H9 (cell line): ENCODE data around the gene ROR1. TPM values are rescaled to one million over a fixed set of nuclear protein-coding genes. Genes with fewer than 3 reads are reported as not detected.

ENCODE experiments used
- DNase-seq: peaks from one replicate; pipeline ENCODE4 v3.0.0-alpha.2; 2017
- H2AFZ ChIP-seq: one replicate; pipeline ENCODE4 v1.6.1; 2013; ENCODE audit warnings: mild to moderate bottlenecking, low read length, control low read depth, moderate library complexity
- H2AK5ac ChIP-seq: 2 replicates; pipeline ENCODE4 v1.6.1; 2013; ENCODE audit warnings: low read length, control low read depth, mixed read lengths; ENCODE audit not compliant: insufficient read length
- H2BK120ac ChIP-seq: one replicate; pipeline ENCODE4 v1.6.1; 2013; ENCODE audit warnings: low read depth, mild to moderate bottlenecking, low read length, control low read depth, inconsistent platforms; ENCODE audit not compliant: poor library complexity, severe bottlenecking
- H2BK12ac ChIP-seq: 2 replicates; pipeline ENCODE4 v1.6.1; 2013; ENCODE audit warnings: low read length, control low read depth, mixed read lengths, low read depth; ENCODE audit not compliant: insufficient read length
- H2BK15ac ChIP-seq: 2 replicates; pipeline ENCODE4 v1.6.1; 2013; ENCODE audit warnings: low read depth, low read length, control low read depth
- H2BK20ac ChIP-seq: one replicate; pipeline ENCODE4 v1.6.1; 2013; ENCODE audit warnings: low read depth, mild to moderate bottlenecking, low read length, control low read depth, inconsistent platforms; ENCODE audit not compliant: poor library complexity, severe bottlenecking
- H2BK5ac ChIP-seq: 2 replicates; pipeline ENCODE4 v1.6.1; 2013; ENCODE audit warnings: low read length, control low read depth, mixed read lengths; ENCODE audit not compliant: insufficient read length
- H3K14ac ChIP-seq: 2 replicates; pipeline ENCODE4 v1.6.1; 2013; ENCODE audit warnings: low read length, control low read depth; ENCODE audit not compliant: insufficient read depth
- H3K18ac ChIP-seq: 2 replicates; pipeline ENCODE4 v1.6.1; 2013; ENCODE audit warnings: low read depth, mild to moderate bottlenecking, mixed read lengths, low read length, control low read depth; ENCODE audit not compliant: insufficient read length
- H3K23ac ChIP-seq: 2 replicates; pipeline ENCODE4 v1.6.1; 2013; ENCODE audit warnings: low read length, control low read depth, mixed read lengths, low read depth; ENCODE audit not compliant: insufficient read length
- H3K23me2 ChIP-seq: 2 replicates; pipeline ENCODE4 v1.6.1; 2013; ENCODE audit warnings: low read depth, mild to moderate bottlenecking, mixed read lengths, low read length, control low read depth; ENCODE audit not compliant: insufficient read length, poor library complexity, severe bottlenecking
- H3K27ac ChIP-seq: 2 replicates; pipeline ENCODE4 v1.5.1; 2013; ENCODE audit warnings: low read length, control low read depth, mixed read lengths, low read depth; ENCODE audit not compliant: insufficient read length
- H3K27me3 ChIP-seq: 2 replicates; pipeline ENCODE4 v1.6.1; 2013; ENCODE audit warnings: low read length, control low read depth, inconsistent platforms; ENCODE audit not compliant: insufficient read depth
- H3K4ac ChIP-seq: 2 replicates; pipeline ENCODE4 v1.6.1; 2013; ENCODE audit warnings: low read depth, mild to moderate bottlenecking, control low read depth, inconsistent platforms, low read length, moderate library complexity
- H3K4me1 ChIP-seq: 2 replicates; pipeline ENCODE4 v1.6.1; 2013; ENCODE audit warnings: low read length, control low read depth, inconsistent platforms; ENCODE audit not compliant: insufficient read depth
- H3K4me2 ChIP-seq: 2 replicates; pipeline ENCODE4 v1.6.1; 2013; ENCODE audit warnings: low read length, control low read depth, mixed read lengths; ENCODE audit not compliant: insufficient read length, insufficient read depth
- H3K56ac ChIP-seq: 2 replicates; pipeline ENCODE4 v1.6.1; 2013; ENCODE audit warnings: low read depth, mild to moderate bottlenecking, mixed read lengths, low read length, control low read depth; ENCODE audit not compliant: insufficient read length
- H3K79me1 ChIP-seq: 2 replicates; pipeline ENCODE4 v1.6.1; 2013; ENCODE audit warnings: low read depth, mild to moderate bottlenecking, moderate library complexity, low read length, control low read depth, inconsistent platforms; ENCODE audit not compliant: insufficient read depth, poor library complexity, severe bottlenecking
- H3K79me2 ChIP-seq: 2 replicates; pipeline ENCODE4 v1.6.1; 2013; ENCODE audit warnings: low read length, control low read depth, inconsistent platforms; ENCODE audit not compliant: insufficient read depth
- H3K9ac ChIP-seq: 2 replicates; pipeline ENCODE4 v1.6.1; 2013; ENCODE audit warnings: low read length, control low read depth, mixed read lengths; ENCODE audit not compliant: insufficient read length; ENCODE audit errors: extremely low read depth
- H3K9me3 ChIP-seq: one replicate; pipeline ENCODE4 v1.6.1; 2013; ENCODE audit warnings: low read depth, low read length, inconsistent platforms; ENCODE audit not compliant: control insufficient read depth
- H3T11ph ChIP-seq: one replicate; pipeline ENCODE4 v1.6.1; 2013; ENCODE audit warnings: mild to moderate bottlenecking, low read length, control low read depth, inconsistent platforms
- H4K20me1 ChIP-seq: one replicate; pipeline ENCODE4 v1.6.1; 2013; ENCODE audit not compliant: control insufficient read depth, insufficient read length, insufficient read depth
- H4K5ac ChIP-seq: 2 replicates; pipeline ENCODE4 v1.6.1; 2013; ENCODE audit warnings: low read depth, mild to moderate bottlenecking, mixed read lengths, low read length, control low read depth; ENCODE audit not compliant: insufficient read length
- H4K8ac ChIP-seq: replicated peaks from 2 replicates; pipeline ENCODE4 v1.6.1; 2013; ENCODE audit warnings: low read length, control low read depth, mixed read lengths, low read depth; ENCODE audit not compliant: insufficient read length
- H4K91ac ChIP-seq: 2 replicates; pipeline ENCODE4 v1.6.1; 2013; ENCODE audit warnings: low read depth, mild to moderate bottlenecking, moderate library complexity, mixed read lengths, low read length, control low read depth; ENCODE audit not compliant: insufficient read length
- H3K27ac Mint-ChIP-seq, 3 experiments: 2 replicates in 2 of 3; 3 replicates in 1 of 3; pipeline ENCODE4 v1.8.0; 2020 to 2021; ENCODE audit warnings: mixed read lengths in 3 of 3, mild to moderate bottlenecking in 1 of 3, moderate library complexity in 1 of 3
- H3K27me3 Mint-ChIP-seq: 2 replicates; pipeline ENCODE4 v1.8.0; 2021; ENCODE audit warnings: low read depth, mild to moderate bottlenecking, moderate library complexity, mixed read lengths
- H3K36me3 Mint-ChIP-seq, 3 experiments: 2 replicates in 2 of 3; 3 replicates in 1 of 3; pipeline ENCODE4 v1.8.0; 2020 to 2021; ENCODE audit warnings: low read depth in 3 of 3, mixed read lengths in 3 of 3; ENCODE audit not compliant: insufficient read depth in 1 of 3
- H3K4me1 Mint-ChIP-seq, 2 experiments: 2 replicates each; pipeline ENCODE4 v1.8.0; 2020; ENCODE audit warnings: mixed read lengths in 2 of 2
- H3K4me3 Mint-ChIP-seq, 2 experiments: 2 replicates in 1 of 2; 3 replicates in 1 of 2; pipeline ENCODE4 v1.8.0; 2020 to 2021; ENCODE audit warnings: mild to moderate bottlenecking in 2 of 2, mixed read lengths in 2 of 2, moderate library complexity in 1 of 2
- H3K9me3 Mint-ChIP-seq, 2 experiments: 2 replicates in 1 of 2; 3 replicates in 1 of 2; pipeline ENCODE4 v1.8.0; 2020; ENCODE audit warnings: mild to moderate bottlenecking in 2 of 2, mixed read lengths in 2 of 2, moderate library complexity in 1 of 2
- total RNA-seq: library from RNA; stranded (reverse); gene quantifications from 2 replicates; pipeline ENCODE4 v1.2.1, GENCODE V29; 2021
- TF ChIP-seq, protein P1 (sequence below): fragments of 200-600 bp; sonication (generic); conservative IDR thresholded peaks from 3 replicates; pipeline ENCODE4 v1.8.0; 2021; ENCODE audit warnings: antibody characterized with exemption, mild to moderate bottlenecking

The ROR1 gene
- total RNA-seq, 1 experiment from 2014 or later, result 75.9 TPM

DNA sequence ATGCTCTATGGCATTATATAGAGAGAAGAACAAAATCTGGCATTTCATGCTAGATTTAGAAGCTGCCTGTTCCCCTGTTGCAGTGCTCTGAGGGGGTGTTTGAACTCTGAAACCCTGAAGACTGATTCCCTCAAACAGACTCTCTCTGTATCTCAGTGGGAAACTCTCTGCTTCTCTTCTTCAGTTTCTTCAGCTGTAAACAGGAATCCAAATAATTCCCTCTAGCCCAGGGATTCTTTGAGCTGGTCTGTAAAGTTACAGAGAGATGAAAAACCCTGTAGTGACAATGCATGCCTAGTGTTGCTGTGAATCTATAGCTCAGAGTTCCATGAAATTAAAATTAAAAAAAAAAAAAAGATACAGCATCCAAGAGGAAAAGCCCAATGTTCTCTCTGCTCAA, 17.0 kb upstream of the ROR1 start:
- no peak overlapping the region for H2AFZ ChIP-seq
- H3K18ac ChIP-seq, result no peak overlapping the region
- H4K91ac ChIP-seq, result no peak overlapping the region
- H2BK120ac ChIP-seq, result no peak overlapping the region
- no peak for DNase-seq
- Mint-ChIP-seq H3K27me3 (no peaks in the 10 kb centered on the region; the same call in 1 of the 2 replicates), H3K9me3 (no peaks in the 10 kb centered on the region), H3K27ac (no peak overlapping the region), H3K4me1 (peaks cover 3 to 8% of the 10 kb centered on the region in 2 experiments; a peak in 3 of 4 replicates), H3K4me3 (no peak overlapping the region), H3K36me3 (no peaks in the 10 kb centered on the region; a peak in 1 of 7 replicates)
- no peak overlapping the region for H3K56ac ChIP-seq
- no peak overlapping the region for H3K27ac ChIP-seq
- H4K20me1 ChIP-seq, result no peaks in the 10 kb centered on the region
- H3K79me1 ChIP-seq, result no peaks in the 10 kb centered on the region
- no peak overlapping the region for H2BK12ac ChIP-seq
- H2BK5ac ChIP-seq, result no peak overlapping the region
- no peaks in the 10 kb centered on the region for H3K79me2 ChIP-seq
- no peak overlapping the region for H2AK5ac ChIP-seq
- no peak overlapping the region for H4K5ac ChIP-seq
- no peak overlapping the region for H3K4me2 ChIP-seq
- no peak overlapping the region for H4K8ac ChIP-seq
- no peak overlapping the region for H3K23ac ChIP-seq
- H2BK15ac ChIP-seq, result no peak overlapping the region
- no peaks in the 10 kb centered on the region for H3K9me3 ChIP-seq
- H3K27me3 ChIP-seq, result no peaks in the 10 kb centered on the region
- H3K14ac ChIP-seq, result no peak overlapping the region
- no peak overlapping the region for H3K9ac ChIP-seq
- no peak overlapping the region for H3T11ph ChIP-seq
- TF ChIP-seq, protein P1, sequence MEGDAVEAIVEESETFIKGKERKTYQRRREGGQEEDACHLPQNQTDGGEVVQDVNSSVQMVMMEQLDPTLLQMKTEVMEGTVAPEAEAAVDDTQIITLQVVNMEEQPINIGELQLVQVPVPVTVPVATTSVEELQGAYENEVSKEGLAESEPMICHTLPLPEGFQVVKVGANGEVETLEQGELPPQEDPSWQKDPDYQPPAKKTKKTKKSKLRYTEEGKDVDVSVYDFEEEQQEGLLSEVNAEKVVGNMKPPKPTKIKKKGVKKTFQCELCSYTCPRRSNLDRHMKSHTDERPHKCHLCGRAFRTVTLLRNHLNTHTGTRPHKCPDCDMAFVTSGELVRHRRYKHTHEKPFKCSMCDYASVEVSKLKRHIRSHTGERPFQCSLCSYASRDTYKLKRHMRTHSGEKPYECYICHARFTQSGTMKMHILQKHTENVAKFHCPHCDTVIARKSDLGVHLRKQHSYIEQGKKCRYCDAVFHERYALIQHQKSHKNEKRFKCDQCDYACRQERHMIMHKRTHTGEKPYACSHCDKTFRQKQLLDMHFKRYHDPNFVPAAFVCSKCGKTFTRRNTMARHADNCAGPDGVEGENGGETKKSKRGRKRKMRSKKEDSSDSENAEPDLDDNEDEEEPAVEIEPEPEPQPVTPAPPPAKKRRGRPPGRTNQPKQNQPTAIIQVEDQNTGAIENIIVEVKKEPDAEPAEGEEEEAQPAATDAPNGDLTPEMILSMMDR, result no peak
- no peaks in the 10 kb centered on the region for H3K4me1 ChIP-seq
- H3K4ac ChIP-seq, result no peak overlapping the region
- H3K23me2 ChIP-seq, result no peaks in the 10 kb centered on the region
- no peak overlapping the region for H2BK20ac ChIP-seq
